ENCODE results near the gene CDC7.
A peak's percentile ranks its signal among the peaks of the same experiment; 100 is the strongest.

DNA sequence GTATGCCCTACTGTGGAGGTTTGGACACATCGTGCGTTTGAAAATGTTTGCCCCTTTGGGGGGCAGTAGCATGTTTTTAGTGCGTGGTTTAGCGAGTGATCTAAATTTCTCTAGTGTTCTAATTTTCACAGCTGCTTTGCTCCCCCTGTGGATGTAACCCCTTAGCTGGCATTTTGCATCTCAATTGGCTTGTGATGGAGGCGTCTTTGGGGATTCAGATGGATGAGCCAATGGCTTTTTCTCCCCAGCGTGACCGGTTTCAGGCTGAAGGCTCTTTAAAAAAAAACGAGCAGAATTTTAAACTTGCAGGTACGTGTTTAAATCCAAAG lies 836 bp downstream of the CDC7 start:
- TF ChIP-seq, protein P1, sequence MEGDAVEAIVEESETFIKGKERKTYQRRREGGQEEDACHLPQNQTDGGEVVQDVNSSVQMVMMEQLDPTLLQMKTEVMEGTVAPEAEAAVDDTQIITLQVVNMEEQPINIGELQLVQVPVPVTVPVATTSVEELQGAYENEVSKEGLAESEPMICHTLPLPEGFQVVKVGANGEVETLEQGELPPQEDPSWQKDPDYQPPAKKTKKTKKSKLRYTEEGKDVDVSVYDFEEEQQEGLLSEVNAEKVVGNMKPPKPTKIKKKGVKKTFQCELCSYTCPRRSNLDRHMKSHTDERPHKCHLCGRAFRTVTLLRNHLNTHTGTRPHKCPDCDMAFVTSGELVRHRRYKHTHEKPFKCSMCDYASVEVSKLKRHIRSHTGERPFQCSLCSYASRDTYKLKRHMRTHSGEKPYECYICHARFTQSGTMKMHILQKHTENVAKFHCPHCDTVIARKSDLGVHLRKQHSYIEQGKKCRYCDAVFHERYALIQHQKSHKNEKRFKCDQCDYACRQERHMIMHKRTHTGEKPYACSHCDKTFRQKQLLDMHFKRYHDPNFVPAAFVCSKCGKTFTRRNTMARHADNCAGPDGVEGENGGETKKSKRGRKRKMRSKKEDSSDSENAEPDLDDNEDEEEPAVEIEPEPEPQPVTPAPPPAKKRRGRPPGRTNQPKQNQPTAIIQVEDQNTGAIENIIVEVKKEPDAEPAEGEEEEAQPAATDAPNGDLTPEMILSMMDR (IDR thresholded peaks at IDR 0.05), result peak in 2 of 7 experiments; percentile 6 to 48
- no peak for TF ChIP-seq POLR2A (IDR thresholded peaks at IDR 0.05)
